Neural progenitor cell (in vitro differentiated cells): ENCODE data around the gene FAM227A. TPM values are rescaled to one million over a fixed set of nuclear protein-coding genes. Genes with fewer than 3 reads are reported as not detected.

Source experiments
- DNase-seq: peaks from one replicate; pipeline ENCODE4 v3.0.0-alpha.2; 2016; ENCODE audit warnings: low spot score
- H2AFZ ChIP-seq: fragments of 200-600 bp; sonication (generic); replicated peaks from 2 replicates; pipeline ENCODE4 v1.6.1; 2016; ENCODE audit warnings: antibody characterized with exemption
- H3F3A ChIP-seq: fragments of 200-600 bp; sonication (generic); 2 replicates; pipeline ENCODE4 v1.6.1; 2016; ENCODE audit warnings: antibody characterized with exemption, low read depth
- H3K27ac ChIP-seq: fragments of 200-600 bp; sonication (generic); 2 replicates; pipeline ENCODE4 v1.5.1; 2016; ENCODE audit warnings: mild to moderate bottlenecking
- H3K27me3 ChIP-seq: fragments of 200-600 bp; sonication (generic); 2 replicates; pipeline ENCODE4 v1.6.1; 2016; ENCODE audit warnings: mild to moderate bottlenecking, moderate library complexity
- H3K36me3 ChIP-seq: fragments of 200-600 bp; sonication (generic); 2 replicates; pipeline ENCODE4 v1.5.1; 2016
- H3K4me1 ChIP-seq: fragments of 200-600 bp; sonication (generic); 2 replicates; pipeline ENCODE4 v1.6.1; 2016; ENCODE audit warnings: mixed run types
- H3K4me2 ChIP-seq: fragments of 200-600 bp; sonication (generic); 2 replicates; pipeline ENCODE4 v1.6.1; 2016
- H3K4me3 ChIP-seq: fragments of 200-600 bp; sonication (generic); 2 replicates; pipeline ENCODE4 v1.5.1; 2016
- H3K79me2 ChIP-seq: fragments of 200-600 bp; sonication (generic); 2 replicates; pipeline ENCODE4 v1.6.1; 2016; ENCODE audit warnings: low read depth
- H3K9ac ChIP-seq: fragments of 200-600 bp; sonication (generic); 2 replicates; pipeline ENCODE4 v1.6.1; 2016
- H3K9me3 ChIP-seq: fragments of 200-600 bp; sonication (generic); 2 replicates; pipeline ENCODE4 v1.5.1; 2016; ENCODE audit warnings: low read depth
- H4K20me1 ChIP-seq: fragments of 200-600 bp; sonication (generic); 2 replicates; pipeline ENCODE4 v1.6.1; 2016; ENCODE audit warnings: low read depth
- H3K27ac Mint-ChIP-seq: 3 replicates; pipeline ENCODE4 v1.8.0; 2021; ENCODE audit warnings: mixed read lengths
- H3K27me3 Mint-ChIP-seq: 2 replicates; pipeline ENCODE4 v1.8.0; 2022; ENCODE audit warnings: low read depth, mild to moderate bottlenecking, inconsistent platforms, moderate library complexity, mixed read lengths; ENCODE audit not compliant: insufficient read depth
- H3K36me3 Mint-ChIP-seq: 3 replicates; pipeline ENCODE4 v1.8.0; 2021; ENCODE audit warnings: mixed read lengths
- H3K4me1 Mint-ChIP-seq: 3 replicates; pipeline ENCODE4 v1.8.0; 2021; ENCODE audit warnings: mixed read lengths
- H3K4me3 Mint-ChIP-seq: 3 replicates; pipeline ENCODE4 v1.8.0; 2021; ENCODE audit warnings: mild to moderate bottlenecking, moderate library complexity, mixed read lengths
- H3K9me3 Mint-ChIP-seq: 3 replicates; pipeline ENCODE4 v1.8.0; 2020; ENCODE audit warnings: mixed read lengths
- CTCF ChIP-seq: fragments of 200-600 bp; sonication (generic); IDR thresholded peaks from 2 replicates; pipeline ENCODE4 v1.5.1; 2017; ENCODE audit warnings: antibody characterized with exemption, mild to moderate bottlenecking
- EZH2 ChIP-seq: fragments of 200-600 bp; sonication (generic); IDR thresholded peaks from 2 replicates; pipeline ENCODE4 v1.6.1; 2017; ENCODE audit warnings: antibody characterized with exemption, mild to moderate bottlenecking, moderate library complexity
- EZH2phosphoT487 ChIP-seq: fragments of 200-600 bp; sonication (generic); IDR thresholded peaks from 2 replicates; pipeline ENCODE4 v1.6.1; 2017; ENCODE audit warnings: antibody characterized with exemption
- total RNA-seq: library from RNA; depleted of rRNA; stranded (reverse); fragments of >200 nt; gene quantifications from 2 replicates; pipeline ENCODE4 v1.2.3, GENCODE V29; 2015; ENCODE audit warnings: low replicate concordance

FAM227A gene
- total RNA-seq, 1 donor from 2014 or later = 32.7 TPM

DNA sequence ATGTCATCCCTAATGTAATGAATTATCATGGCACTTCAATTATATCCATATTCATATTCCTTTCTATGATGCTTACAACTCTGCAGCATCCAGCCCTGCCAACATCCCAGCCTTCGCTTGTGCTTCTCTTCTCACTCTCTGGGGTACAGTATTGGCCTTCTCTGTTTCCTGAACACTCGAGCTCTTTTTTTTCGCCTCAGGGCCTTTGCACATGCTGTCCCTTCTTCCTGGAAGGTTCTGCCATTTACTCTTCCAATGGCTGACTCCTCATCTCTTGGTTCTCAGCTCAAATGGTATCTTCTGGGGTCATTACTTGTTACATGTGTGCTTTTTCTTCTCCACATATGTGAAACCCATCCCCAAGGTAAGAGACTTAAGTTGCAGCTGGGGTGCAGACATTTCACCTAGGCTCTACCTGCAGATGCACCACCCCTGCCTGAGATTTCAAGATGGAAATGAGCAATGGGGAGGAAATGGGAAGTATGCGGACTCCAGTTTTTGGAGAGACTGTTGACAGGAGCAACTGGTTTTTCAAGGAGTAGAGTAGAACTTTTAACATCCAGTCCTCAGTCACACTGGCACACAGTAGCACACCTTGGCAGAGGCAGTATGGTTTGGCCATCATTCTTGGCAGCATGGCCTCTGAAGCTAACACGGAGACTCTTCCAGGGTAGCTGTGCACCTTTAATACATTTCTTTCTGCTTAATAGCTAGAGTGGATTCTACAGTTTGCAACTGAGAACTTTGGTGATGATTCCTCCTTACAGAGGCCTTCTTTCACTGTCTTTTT is 43.8 kb downstream of the FAM227A start:
- Histone ChIP-seq H3K27ac (no peak overlapping the region), H3K9me3 (no peaks in the 10 kb centered on the region), H3K4me3 (no peak overlapping the region), H3K27me3 (no peaks in the 10 kb centered on the region), H3F3A (no peaks in the 10 kb centered on the region), H3K9ac (no peak overlapping the region), H3K79me2 (no peaks in the 10 kb centered on the region), H2AFZ (no peak overlapping the region), H3K36me3 (no peaks in the 10 kb centered on the region), H3K4me2 (no peak overlapping the region), H4K20me1 (no peaks in the 10 kb centered on the region), H3K4me1 (no peaks in the 10 kb centered on the region)
- H3K4me1 Mint-ChIP-seq = no peaks in the 10 kb centered on the region
- H3K4me3 Mint-ChIP-seq = no peak overlapping the region
- H3K36me3 Mint-ChIP-seq = peaks cover 41% of the 10 kb centered on the region
- no peaks in the 10 kb centered on the region for H3K9me3 Mint-ChIP-seq
- no peak for DNase-seq
- H3K27me3 Mint-ChIP-seq = peaks cover 6% of the 10 kb centered on the region
- H3K27ac Mint-ChIP-seq = no peak overlapping the region
- TF ChIP-seq EZH2phosphoT487 (no peak), EZH2 (no peak), CTCF (no peak)

DNA sequence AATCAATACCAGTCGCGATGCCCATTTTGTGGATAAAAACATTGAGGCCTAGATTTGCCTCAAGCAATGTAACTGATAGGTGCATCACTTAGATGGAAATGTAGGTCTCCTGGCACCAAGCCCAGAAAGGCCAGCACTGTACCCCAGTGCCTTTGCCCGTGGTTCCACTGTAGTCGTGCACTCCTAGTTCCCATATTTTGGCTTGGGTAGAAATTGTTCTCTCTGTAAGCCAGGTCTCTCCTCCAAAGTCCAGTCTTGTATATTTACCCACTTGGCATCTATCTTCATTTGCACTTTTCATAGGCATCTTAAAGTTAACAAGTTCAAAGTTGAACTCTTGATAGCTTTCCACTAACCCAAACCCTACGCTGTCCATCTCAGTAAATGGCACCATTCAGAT is 44.6 kb downstream of the FAM227A start:
- Mint-ChIP-seq H3K4me1 (no peaks in the 10 kb centered on the region), H3K36me3 (peaks cover 40% of the 10 kb centered on the region), H3K4me3 (no peak overlapping the region), H3K27me3 (peaks cover 5% of the 10 kb centered on the region), H3K27ac (no peak overlapping the region), H3K9me3 (no peaks in the 10 kb centered on the region)
- Histone ChIP-seq H3K27ac (no peak overlapping the region), H3K36me3 (no peaks in the 10 kb centered on the region), H3K27me3 (no peaks in the 10 kb centered on the region), H4K20me1 (no peaks in the 10 kb centered on the region), H3K9ac (no peak overlapping the region), H3K4me2 (no peak overlapping the region), H3K4me3 (no peak overlapping the region), H2AFZ (no peak overlapping the region), H3K4me1 (no peaks in the 10 kb centered on the region), H3K79me2 (no peaks in the 10 kb centered on the region), H3F3A (no peaks in the 10 kb centered on the region), H3K9me3 (no peaks in the 10 kb centered on the region)
- no peak for DNase-seq
- TF ChIP-seq EZH2 = no peak

GRCh38 chr22:38610234-38610633 is 46.0 kb downstream of the FAM227A start:
- no peaks in the 10 kb centered on the region for H4K20me1 ChIP-seq
- H3K36me3 Mint-ChIP-seq = peaks cover 32% of the 10 kb centered on the region
- no peaks in the 10 kb centered on the region for H3K4me1 ChIP-seq
- H3K9ac ChIP-seq = no peak overlapping the region
- no peak overlapping the region for H3K4me3 ChIP-seq
- no peaks in the 10 kb centered on the region for H3K36me3 ChIP-seq
- TF ChIP-seq EZH2 (no peak), CTCF (no peak), EZH2phosphoT487 (no peak)
- H3K9me3 ChIP-seq = no peaks in the 10 kb centered on the region
- H3K27ac ChIP-seq = no peak overlapping the region
- no peaks in the 10 kb centered on the region for H3K9me3 Mint-ChIP-seq
- H3K79me2 ChIP-seq = no peaks in the 10 kb centered on the region
- H3K27me3 Mint-ChIP-seq = peaks cover 5% of the 10 kb centered on the region
- no peaks in the 10 kb centered on the region for H3F3A ChIP-seq
- H3K27me3 ChIP-seq = no peaks in the 10 kb centered on the region
- H3K4me3 Mint-ChIP-seq = no peak overlapping the region
- DNase-seq = no peak
- no peak overlapping the region for H3K4me2 ChIP-seq
- H3K4me1 Mint-ChIP-seq = no peaks in the 10 kb centered on the region
- H3K27ac Mint-ChIP-seq = no peak overlapping the region
- no peak overlapping the region for H2AFZ ChIP-seq

DNA sequence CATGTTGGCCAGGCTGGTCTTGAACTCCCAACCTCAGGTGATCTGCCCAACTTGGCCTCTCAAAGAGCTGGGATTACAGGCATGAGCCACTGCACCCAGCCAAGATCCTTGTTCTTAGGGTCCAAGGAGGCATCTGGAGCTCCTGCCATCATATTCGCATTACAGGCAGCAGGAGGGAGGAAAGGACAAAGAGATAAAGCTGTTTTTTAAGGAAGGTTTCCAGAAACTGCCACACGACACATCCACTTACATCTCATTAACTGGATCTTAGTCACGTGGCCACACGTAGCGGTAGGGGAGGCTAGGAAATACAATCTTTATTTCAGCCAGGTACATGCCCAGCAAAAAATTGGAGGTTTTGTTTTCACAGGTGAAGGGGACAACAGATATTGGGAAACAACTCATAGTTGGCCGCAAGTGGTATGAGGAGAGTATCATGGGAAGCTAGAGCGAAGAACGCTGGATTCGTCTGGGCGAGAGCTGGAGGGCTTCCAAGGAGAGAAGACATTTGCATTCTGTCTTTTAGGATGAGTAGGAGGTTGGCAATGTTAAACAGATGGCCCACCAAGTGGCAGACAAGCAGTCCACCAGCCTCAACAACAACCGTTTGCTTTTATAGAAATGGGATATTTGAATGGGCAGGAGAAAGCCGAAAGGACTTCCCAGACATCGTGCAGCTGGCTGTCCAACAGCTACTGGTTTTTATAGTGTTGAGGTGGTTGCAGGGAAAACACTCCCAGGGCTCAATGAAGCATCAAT is 47.0 kb downstream of the FAM227A start:
- no peak overlapping the region for H3K4me3 ChIP-seq
- H3K9me3 ChIP-seq = no peaks in the 10 kb centered on the region
- Mint-ChIP-seq H3K4me3 (no peak overlapping the region), H3K36me3 (peaks cover 33% of the 10 kb centered on the region), H3K4me1 (no peaks in the 10 kb centered on the region), H3K27ac (no peak overlapping the region), H3K27me3 (peaks cover 5% of the 10 kb centered on the region), H3K9me3 (no peaks in the 10 kb centered on the region)
- H2AFZ ChIP-seq = no peak overlapping the region
- no peaks in the 10 kb centered on the region for H4K20me1 ChIP-seq
- H3K9ac ChIP-seq = no peak overlapping the region
- H3K27me3 ChIP-seq = no peaks in the 10 kb centered on the region
- no peaks in the 10 kb centered on the region for H3K79me2 ChIP-seq
- no peaks in the 10 kb centered on the region for H3K4me1 ChIP-seq
- TF ChIP-seq EZH2phosphoT487 = no peak
- TF ChIP-seq CTCF = no peak
- TF ChIP-seq EZH2 = no peak
- H3F3A ChIP-seq = no peaks in the 10 kb centered on the region
- H3K27ac ChIP-seq = no peak overlapping the region
- DNase-seq = no peak
- H3K36me3 ChIP-seq = no peaks in the 10 kb centered on the region
- H3K4me2 ChIP-seq = no peak overlapping the region
